GM21717 (cell line): ENCODE measurements around the gene CACNA1B.

ENCODE experiments used
- ATAC-seq: cut with Tn5 transposase; IDR thresholded peaks from one replicate; pipeline ENCODE4 v1.9.1; 2021; ENCODE audit warnings: mild to moderate bottlenecking, moderate library complexity; ENCODE audit not compliant: unreplicated experiment

CACNA1B gene

DNA sequence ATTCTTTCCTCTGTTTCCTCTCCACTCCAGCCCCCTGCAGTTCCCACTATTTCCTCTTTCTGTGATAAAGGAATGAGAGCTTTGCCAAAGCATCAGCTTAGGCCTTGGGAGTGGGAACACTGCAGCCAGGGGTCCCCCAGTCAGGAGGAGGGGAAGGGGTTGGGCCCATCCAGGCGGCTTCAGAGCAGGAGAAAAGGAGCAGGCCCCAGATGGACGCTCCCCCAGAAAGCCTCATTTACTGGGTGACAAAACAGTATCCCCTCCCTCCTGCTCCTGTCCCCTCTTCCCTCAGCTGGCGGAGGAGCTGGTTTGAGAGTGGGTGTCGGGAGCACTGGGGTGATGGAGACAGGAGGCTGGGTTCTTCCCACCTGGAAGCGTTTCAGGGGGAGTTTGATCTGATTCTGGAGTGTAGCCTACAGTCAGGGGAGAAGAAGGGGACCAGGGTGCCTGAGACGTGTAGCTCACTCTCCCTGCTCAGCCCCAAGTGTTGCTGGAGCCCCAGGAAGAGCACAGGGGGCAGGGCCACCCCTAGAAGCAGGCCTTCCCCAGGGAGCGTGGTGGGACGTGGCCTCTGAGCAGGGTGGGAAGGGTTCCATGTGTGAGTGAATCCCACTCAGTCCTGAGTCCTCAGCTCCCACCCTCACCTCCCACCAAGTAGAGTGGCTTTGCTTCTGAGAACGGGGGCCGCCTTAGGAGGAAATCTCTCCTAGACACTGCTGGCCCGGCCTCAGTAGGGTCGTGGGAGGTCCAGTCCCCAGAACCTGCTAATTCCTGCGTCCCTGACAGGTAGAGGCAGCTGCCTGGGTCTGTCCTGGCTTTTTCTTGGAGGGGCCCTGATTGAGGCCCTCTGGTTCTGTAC lies 173.1 kb downstream of the CACNA1B start:
- no peak for ATAC-seq

DNA sequence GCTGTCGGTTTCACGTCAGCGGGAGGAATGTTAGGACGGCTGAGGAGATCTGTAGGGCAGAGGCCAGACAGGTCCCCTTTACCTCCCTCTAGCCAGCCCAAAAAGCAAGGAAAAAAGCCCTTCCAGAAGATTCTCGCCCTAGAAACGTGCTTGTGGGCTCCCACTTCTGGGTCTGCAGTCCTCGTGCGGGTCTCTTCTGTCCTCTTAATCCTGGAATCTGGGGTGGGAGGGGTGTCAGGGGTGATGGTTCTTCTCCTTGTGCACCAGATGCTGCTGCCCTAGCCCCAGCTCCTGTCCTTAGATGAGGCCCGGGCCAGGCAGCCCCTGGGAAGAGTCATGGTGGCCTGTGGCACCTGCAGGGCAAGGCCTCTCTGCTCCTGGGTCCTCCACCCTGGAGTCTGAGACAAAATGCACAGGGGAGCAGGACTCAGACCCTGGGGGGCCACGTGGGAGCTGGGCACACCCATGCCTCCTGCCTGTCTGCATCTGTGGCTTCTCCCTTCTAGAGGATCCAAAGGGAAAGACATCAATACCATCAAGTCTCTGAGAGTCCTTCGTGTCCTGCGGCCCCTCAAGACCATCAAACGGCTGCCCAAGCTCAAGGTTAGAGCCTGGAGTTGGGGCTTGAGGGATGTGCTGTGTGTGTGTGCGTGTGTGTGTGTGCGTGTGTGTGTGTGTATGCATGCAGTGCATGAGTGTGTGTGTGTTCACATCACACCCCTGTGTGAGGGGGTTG lies 174.2 kb downstream of the CACNA1B start:
- ATAC-seq, result no peak

DNA sequence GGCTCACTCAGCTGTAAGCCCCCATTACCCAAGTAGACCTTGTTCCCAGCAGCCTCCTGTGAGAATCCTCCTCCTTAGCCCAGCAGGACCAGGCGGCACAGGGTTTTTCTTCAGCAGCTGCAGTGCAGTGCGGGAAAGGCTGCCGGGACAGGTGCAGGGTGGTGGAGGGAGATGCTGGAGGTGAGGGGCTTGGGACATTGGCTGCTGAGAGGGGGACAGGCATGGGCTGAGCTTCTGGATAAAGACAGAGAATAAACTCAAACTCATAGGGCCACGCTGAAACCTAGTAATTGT lies 174.7 kb downstream of the CACNA1B start:
- ATAC-seq, result no peak

GRCh38 chr9:138052635-138053320 lies 175.2 kb downstream of the CACNA1B start:
- no peak for ATAC-seq

DNA sequence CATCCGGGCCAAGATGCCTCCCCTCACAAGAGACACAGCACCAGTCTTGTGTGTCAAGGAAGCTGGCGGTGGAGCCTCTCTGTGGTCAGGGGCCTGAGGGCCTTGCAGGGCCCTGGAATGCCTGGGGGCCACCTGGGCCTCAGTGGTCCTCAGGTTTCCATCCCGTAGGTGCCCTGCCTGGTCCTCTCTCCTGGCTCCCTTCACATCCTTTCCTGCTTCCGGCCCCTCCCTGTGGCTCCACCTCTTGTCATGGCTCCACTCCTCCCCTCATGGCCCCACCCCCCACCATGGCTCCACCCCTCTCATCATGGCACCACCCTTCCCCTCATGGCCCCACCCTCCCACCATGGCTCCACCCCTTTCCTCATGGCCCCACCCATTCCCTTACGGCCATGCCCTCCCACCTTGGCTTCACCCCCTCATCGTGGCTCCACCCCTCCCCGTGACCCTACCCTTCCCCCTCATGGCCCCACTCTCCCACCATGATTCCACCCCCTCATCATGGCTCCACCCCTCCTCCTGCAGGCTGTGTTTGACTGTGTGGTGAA lies 175.8 kb downstream of the CACNA1B start:
- no peak for ATAC-seq

GRCh38 chr9:138053996-138054752 lies 176.6 kb downstream of the CACNA1B start:
- ATAC-seq, result no peak

GRCh38 chr9:138057726-138058125 lies 180.1 kb downstream of the CACNA1B start:
- no peak for ATAC-seq

- ATAC-seq, result no peak
Measured at GRCh38 chr9:138058181-138058580, 180.6 kb downstream of the CACNA1B start.

DNA sequence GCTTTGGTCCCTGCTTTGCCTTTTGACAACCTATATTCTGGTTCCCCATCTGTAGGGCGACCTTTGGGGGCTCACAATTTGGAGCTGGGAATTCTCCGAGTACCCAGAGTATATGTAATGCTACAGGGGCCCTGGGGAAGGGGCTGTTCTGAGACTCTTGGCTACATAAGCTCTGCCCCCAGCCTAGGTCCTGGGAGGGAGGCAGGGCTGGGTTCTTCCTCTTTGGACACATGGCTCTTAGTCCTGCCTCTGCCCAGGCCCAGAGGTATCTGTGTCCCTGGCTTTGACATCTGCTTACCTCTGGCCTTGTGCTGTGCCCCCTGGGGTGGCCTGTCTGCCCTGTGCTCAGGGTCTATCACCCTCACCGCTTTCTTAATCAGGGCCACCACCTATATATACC lies 181.6 kb downstream of the CACNA1B start:
- ATAC-seq, result no peak

- ATAC-seq, result no peak
Measured at GRCh38 chr9:138060365-138060764, 182.8 kb downstream of the CACNA1B start.

- no peak for ATAC-seq
Measured at GRCh38 chr9:138060881-138061280, 183.3 kb downstream of the CACNA1B start.

- no peak for ATAC-seq
Measured at GRCh38 chr9:138061631-138062030, 184.0 kb downstream of the CACNA1B start.

DNA sequence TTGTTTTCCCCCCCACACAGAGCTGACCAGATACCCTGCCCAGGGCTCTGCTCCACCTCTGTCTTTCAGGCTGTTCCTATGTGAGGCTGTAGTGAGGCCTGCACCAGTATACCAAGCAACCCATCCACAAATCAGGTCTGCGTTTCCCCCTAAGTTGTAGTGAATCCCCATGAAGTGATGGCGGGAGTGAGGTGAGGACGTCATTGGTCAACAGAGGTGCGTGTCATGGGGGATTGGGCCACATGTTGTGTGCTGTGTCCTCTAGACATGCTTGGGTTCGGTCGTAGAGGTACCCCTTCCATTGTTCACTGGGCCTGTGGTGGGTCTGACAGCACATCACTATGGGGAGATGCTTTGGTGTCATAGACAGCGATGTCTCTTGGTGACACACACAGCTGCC lies 184.6 kb downstream of the CACNA1B start:
- ATAC-seq, result no peak

DNA sequence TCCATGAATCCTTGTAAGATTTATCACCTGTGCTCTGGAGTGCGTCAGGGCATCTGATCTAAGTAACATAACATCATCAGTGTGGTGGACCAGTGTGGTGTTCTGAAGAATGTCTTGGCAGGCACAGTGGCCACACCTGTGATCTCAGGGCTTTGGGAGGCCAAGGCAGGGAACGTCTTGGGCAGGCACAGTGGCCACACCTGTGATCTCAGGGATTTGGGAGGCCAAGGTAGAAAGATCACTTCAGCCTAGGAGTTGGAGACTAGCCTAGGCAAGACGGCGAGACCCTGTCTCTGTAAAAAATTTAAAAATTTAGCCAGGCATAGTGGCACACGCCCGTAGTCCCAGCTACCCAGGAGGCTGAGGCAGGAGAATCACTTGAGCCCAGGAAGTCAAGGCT lies 185.5 kb downstream of the CACNA1B start:
- ATAC-seq, result no peak

DNA sequence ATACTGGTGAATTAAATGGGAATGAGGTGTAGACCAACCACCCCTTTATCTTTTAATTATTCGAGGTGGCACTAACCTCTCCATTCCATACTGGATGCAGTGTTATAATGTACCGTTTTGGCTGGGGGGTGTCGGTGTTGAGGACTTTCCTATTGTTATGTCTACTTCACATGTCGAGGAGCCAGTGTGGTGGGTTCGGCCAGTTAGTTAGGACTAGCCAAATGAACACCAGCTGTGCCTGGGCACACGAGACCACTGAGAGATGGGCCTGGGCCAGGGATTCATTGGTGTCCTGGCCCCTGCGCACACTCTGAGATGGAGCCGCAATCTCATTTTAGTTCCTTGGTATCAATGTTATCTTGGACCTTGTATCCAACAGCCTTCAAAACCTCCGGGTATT lies 186.2 kb downstream of the CACNA1B start:
- ATAC-seq, result no peak

GRCh38 chr9:138064547-138064946 lies 187.0 kb downstream of the CACNA1B start:
- no peak for ATAC-seq

- no peak for ATAC-seq
Measured at GRCh38 chr9:138065287-138065686, 187.7 kb downstream of the CACNA1B start.

GRCh38 chr9:138066049-138066448 lies 188.5 kb downstream of the CACNA1B start:
- ATAC-seq, result no peak

- no peak for ATAC-seq
Measured at GRCh38 chr9:138067613-138068367, 190.2 kb downstream of the CACNA1B start.

- no peak for ATAC-seq
Measured at GRCh38 chr9:138068601-138069035, 191.0 kb downstream of the CACNA1B start.
